MCF 10A (cell line): Measurements from ENCODE around the gene GCNT4. TPM values are rescaled to one million over a fixed set of nuclear protein-coding genes. Genes with fewer than 3 reads are reported as not detected.
A peak's percentile ranks its signal among the peaks of the same experiment; 100 is the strongest.
"Not testable (repeated sequence)": the region's sequence is repeated elsewhere in the genome, so short reads cannot be mapped to it uniquely, and the experiment has no call there.

Source experiments
- BruUV-seq: library from RNA; stranded (reverse); fragments of 400-500 nt; replicated peaks from 2 replicates; lab custom pipeline; 2021; lab: Mats Ljungman, UMichigan
- CTCF ChIA-PET: fragments of 300-600 bp; sonication (Branson Sonifier 250); formaldehyde crosslinking; extraction: SDS; loops from one replicate; lab custom pipeline; 2021; ENCODE audit warnings: antibody characterized with exemption, inconsistent platforms; lab: Yijun Ruan, JAX
- POLR2A ChIA-PET: fragments of 300-600, 350-650 bp; sonication (Branson Sonifier 250); formaldehyde crosslinking; extraction: SDS; loops from one replicate; lab custom pipeline; 2020; ENCODE audit warnings: antibody characterized with exemption, inconsistent platforms; lab: Yijun Ruan, JAX
- DNase-seq: peaks from one replicate; pipeline ENCODE4 v3.0.0-alpha.2; 2018; ENCODE audit not compliant: unreplicated experiment
- H3K27ac Mint-ChIP-seq: one replicate; pipeline ENCODE4 v1.8.0; 2022; ENCODE audit warnings: mild to moderate bottlenecking, low read depth, mixed read lengths; ENCODE audit not compliant: unreplicated experiment
- H3K27me3 Mint-ChIP-seq: one replicate; pipeline ENCODE4 v1.8.0; 2022; ENCODE audit warnings: mixed read lengths; ENCODE audit not compliant: insufficient read depth, unreplicated experiment
- H3K36me3 Mint-ChIP-seq: one replicate; pipeline ENCODE4 v1.8.0; 2022; ENCODE audit warnings: mild to moderate bottlenecking, moderate library complexity, mixed read lengths; ENCODE audit not compliant: insufficient read depth, unreplicated experiment
- H3K4me1 Mint-ChIP-seq: one replicate; pipeline ENCODE4 v1.8.0; 2022; ENCODE audit warnings: mixed read lengths; ENCODE audit not compliant: insufficient read depth, unreplicated experiment
- H3K4me3 Mint-ChIP-seq: one replicate; pipeline ENCODE4 v1.8.0; 2022; ENCODE audit warnings: mild to moderate bottlenecking, moderate library complexity, mixed read lengths; ENCODE audit not compliant: unreplicated experiment
- H3K9me3 Mint-ChIP-seq: one replicate; pipeline ENCODE4 v1.8.0; 2022; ENCODE audit warnings: mixed read lengths; ENCODE audit not compliant: unreplicated experiment
- intact Hi-C: fragments of 100-400 bp; cut with micrococcal nuclease; formaldehyde crosslinking; loops from 2 replicates; pipeline ENCODE4 v1.14.1; 2022
- total RNA-seq: library from RNA; stranded (reverse); gene quantifications from 2 replicates; pipeline ENCODE4 v1.2.3, GENCODE V29; 2022
- TF ChIP-seq, protein P1 (sequence below): fragments of 200-600 bp; IDR thresholded peaks from one replicate; pipeline ENCODE4 v1.8.0; 2022; ENCODE audit warnings: antibody characterized with exemption, mild to moderate bottlenecking; ENCODE audit not compliant: unreplicated experiment

GCNT4 gene
- total RNA-seq, 1 experiment from 2014 or later = 1.4 TPM

DNA sequence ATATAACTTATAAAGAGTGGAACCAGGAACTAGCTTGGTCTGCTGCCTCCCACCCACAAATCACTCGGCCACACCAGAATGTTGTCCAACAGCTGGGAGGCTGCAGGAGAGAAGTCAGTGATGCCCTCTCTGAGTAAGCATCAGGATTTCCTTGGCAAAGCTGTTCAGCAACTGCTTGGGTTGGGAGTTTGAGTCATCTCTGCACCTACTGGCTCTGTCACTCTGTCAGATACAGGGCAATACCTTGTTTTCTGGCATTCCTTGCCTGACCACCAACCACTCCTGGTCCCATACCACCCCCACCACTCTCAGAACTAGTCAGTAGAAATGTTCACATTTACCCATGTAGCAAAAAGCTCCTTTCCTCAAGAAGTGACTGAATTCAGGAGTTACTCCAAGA, 36.8 kb upstream of the GCNT4 start:
- Mint-ChIP-seq H3K27ac (no peak overlapping the region), H3K9me3 (no peaks in the 10 kb centered on the region), H3K36me3 (no peaks in the 10 kb centered on the region), H3K4me1 (peaks cover 18% of the 10 kb centered on the region), H3K4me3 (no peak overlapping the region), H3K27me3 (no peaks in the 10 kb centered on the region)
- BruUV-seq = no TSS peak
- peak; percentile 16 for DNase-seq
- ChIA-PET POLR2A (interaction anchor here (0.6 to 1.6 kb wide), 5 partner anchors 17 to 1891 kb away, joined by 3 to 7 read pairs (median 3); partner anchors contain the start of gene HMGCR), CTCF (interaction anchor here (0.5 to 1.1 kb wide), 2 partner anchors 39 to 111 kb away, joined by 3 read pairs; no protein-coding TSS in a partner anchor)
- intact Hi-C loops = no loop called here
- TF ChIP-seq, protein P1, sequence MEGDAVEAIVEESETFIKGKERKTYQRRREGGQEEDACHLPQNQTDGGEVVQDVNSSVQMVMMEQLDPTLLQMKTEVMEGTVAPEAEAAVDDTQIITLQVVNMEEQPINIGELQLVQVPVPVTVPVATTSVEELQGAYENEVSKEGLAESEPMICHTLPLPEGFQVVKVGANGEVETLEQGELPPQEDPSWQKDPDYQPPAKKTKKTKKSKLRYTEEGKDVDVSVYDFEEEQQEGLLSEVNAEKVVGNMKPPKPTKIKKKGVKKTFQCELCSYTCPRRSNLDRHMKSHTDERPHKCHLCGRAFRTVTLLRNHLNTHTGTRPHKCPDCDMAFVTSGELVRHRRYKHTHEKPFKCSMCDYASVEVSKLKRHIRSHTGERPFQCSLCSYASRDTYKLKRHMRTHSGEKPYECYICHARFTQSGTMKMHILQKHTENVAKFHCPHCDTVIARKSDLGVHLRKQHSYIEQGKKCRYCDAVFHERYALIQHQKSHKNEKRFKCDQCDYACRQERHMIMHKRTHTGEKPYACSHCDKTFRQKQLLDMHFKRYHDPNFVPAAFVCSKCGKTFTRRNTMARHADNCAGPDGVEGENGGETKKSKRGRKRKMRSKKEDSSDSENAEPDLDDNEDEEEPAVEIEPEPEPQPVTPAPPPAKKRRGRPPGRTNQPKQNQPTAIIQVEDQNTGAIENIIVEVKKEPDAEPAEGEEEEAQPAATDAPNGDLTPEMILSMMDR = no peak

DNA sequence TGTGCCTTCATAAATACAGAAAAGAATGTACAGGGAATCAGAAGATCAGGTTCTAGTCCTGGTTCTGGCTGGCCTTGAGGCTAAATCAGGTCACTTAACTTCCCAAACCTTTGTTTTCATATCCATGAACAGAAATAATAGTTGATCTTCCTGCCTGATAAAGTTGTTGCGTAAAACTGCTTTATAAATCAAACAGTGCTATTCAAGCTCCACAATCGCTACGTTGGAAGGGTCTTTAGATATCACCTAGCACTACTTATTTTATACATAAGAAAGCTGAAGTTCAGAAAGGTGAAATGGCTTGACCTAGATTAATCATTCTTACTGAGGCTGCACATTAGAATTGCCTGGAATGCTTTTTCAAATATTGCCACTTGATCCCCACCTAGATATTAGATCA, 36.3 kb upstream of the GCNT4 start:
- TF ChIP-seq, protein P1 = no peak
- ChIA-PET POLR2A (interaction anchor here (0.6 to 1.6 kb wide), 3 partner anchors 16 to 1892 kb away, joined by 3 to 7 read pairs (median 3); partner anchors contain the start of gene HMGCR), CTCF (interaction anchor here (0.5 kb wide), 1 partner anchor 112 kb away, joined by 3 read pairs; no protein-coding TSS in a partner anchor)
- intact Hi-C loops = no loop called here
- Mint-ChIP-seq H3K27me3 (no peaks in the 10 kb centered on the region), H3K36me3 (no peaks in the 10 kb centered on the region), H3K4me3 (no peak overlapping the region), H3K27ac (no peak overlapping the region), H3K4me1 (peaks cover 18% of the 10 kb centered on the region), H3K9me3 (no peaks in the 10 kb centered on the region)
- no TSS peak for BruUV-seq
- DNase-seq = no peak

DNA sequence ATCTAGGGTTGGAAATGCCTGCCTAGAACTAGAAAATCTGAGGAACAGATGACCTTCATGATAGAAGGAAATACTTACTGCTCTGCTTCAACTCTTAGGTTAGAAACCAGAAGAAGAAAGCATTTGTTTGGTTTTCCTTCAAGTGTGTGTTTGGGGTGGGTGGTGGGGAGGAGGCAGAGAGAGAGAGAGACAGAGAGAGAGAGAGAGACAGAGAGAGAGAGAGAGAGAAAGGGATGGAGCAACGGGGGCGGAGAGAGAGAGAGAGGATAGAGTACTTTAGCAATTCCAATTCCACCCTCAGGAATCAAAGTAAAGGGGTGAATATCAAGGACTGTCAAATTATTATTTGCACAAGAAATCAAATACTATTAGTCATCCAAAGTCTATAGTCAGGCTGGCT, 29.2 kb upstream of the GCNT4 start:
- no peak overlapping the region for H3K27ac Mint-ChIP-seq
- ChIA-PET CTCF (interaction anchor here (1.6 kb wide), 1 partner anchor 10 kb away, joined by 6 read pairs; no protein-coding TSS in a partner anchor), POLR2A (interaction anchor here (0.6 to 0.7 kb wide), 2 partner anchors 14 to 390 kb away, joined by 3 read pairs; no protein-coding TSS in a partner anchor)
- no peaks in the 10 kb centered on the region for H3K27me3 Mint-ChIP-seq
- BruUV-seq = no TSS peak
- TF ChIP-seq, protein P1 = no peak
- no peak overlapping the region for H3K4me3 Mint-ChIP-seq
- no peaks in the 10 kb centered on the region for H3K9me3 Mint-ChIP-seq
- intact Hi-C loops = no loop called here
- H3K36me3 Mint-ChIP-seq = no peaks in the 10 kb centered on the region
- H3K4me1 Mint-ChIP-seq = no peaks in the 10 kb centered on the region
- DNase-seq = no peak

DNA sequence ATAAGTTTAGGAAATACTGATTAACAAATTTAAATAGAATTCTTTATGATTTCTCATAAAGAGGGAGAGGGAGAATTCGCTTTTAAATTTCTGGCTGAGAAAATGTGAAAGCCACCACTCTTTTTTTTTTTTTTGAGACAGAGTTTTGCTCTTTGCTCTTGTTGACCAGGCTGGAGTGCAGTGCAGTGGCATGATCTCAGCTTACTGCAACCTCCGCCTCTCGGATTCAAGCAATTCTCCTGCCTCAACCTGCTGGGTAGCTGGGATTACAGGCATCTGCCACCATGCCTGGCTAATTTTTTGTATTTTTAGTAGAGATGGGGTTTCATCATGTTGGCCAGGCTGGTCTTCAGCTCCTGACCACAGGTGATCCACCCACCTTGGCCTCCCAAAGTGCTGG, 27.0 kb upstream of the GCNT4 start:
- H3K9me3 Mint-ChIP-seq, H3K36me3 Mint-ChIP-seq, H3K4me1 Mint-ChIP-seq, BruUV-seq, CTCF ChIA-PET, H3K27me3 Mint-ChIP-seq, DNase-seq, H3K27ac Mint-ChIP-seq, H3K4me3 Mint-ChIP-seq, intact Hi-C loops: not testable (repeated sequence)
- POLR2A ChIA-PET = interaction anchor here (0.6 to 0.7 kb wide), 2 partner anchors 585 to 597 kb away, joined by 3 read pairs; no protein-coding TSS in a partner anchor
